Suprapubic skin (tissue), 4 donors: ENCODE results near the gene MAD1L1. TPM values are rescaled to one million over a fixed set of nuclear protein-coding genes. Genes with fewer than 3 reads are reported as not detected.
"Not testable (repeated sequence)": the region's sequence is repeated elsewhere in the genome, so short reads cannot be mapped to it uniquely, and the experiment has no call there.

Source experiments
- DNase-seq, 2 donors: peaks; one replicate each; pipeline ENCODE4 v3.0.0-alpha.2; 2019; ENCODE audit warnings: low spot score in 2 of 2
- H3K27ac ChIP-seq: fragments of 200-600 bp; sonication (generic); one replicate; pipeline ENCODE4 v1.5.1; 2019
- H3K27me3 ChIP-seq: fragments of 200-600 bp; sonication (generic); one replicate; pipeline ENCODE4 v1.5.1; 2019
- H3K36me3 ChIP-seq: fragments of 200-600 bp; sonication (generic); one replicate; pipeline ENCODE4 v1.5.1; 2019
- H3K4me1 ChIP-seq: fragments of 200-600 bp; sonication (generic); one replicate; pipeline ENCODE4 v1.5.1; 2019
- H3K4me3 ChIP-seq: fragments of 200-600 bp; sonication (generic); one replicate; pipeline ENCODE4 v1.5.1; 2019; ENCODE audit warnings: mild to moderate bottlenecking
- H3K9me3 ChIP-seq: fragments of 200-600 bp; sonication (generic); one replicate; pipeline ENCODE4 v1.5.1; 2019
- CTCF ChIP-seq, 2 donors: fragments of 200-600 bp in 1 of 2; fragments of 450-650 bp in 1 of 2; sonication (generic) in 1 of 2; IDR thresholded peaks; one replicate each; pipeline ENCODE4 v1.5.1; 2016 to 2019; ENCODE audit warnings: antibody characterized with exemption in 2 of 2, mild to moderate bottlenecking in 1 of 2, moderate library complexity in 1 of 2
- EP300 ChIP-seq: sonication (generic); formaldehyde crosslinking; IDR thresholded peaks from one replicate; pipeline ENCODE4 v1.6.1; 2017; ENCODE audit warnings: antibody characterized with exemption
- POLR2A ChIP-seq, 2 donors: fragments of 450-650 bp; IDR thresholded peaks; one replicate each; pipeline ENCODE4 v1.6.1; 2017; ENCODE audit warnings: antibody characterized with exemption in 2 of 2, mild to moderate bottlenecking in 2 of 2, moderate library complexity in 2 of 2
- POLR2AphosphoS5 ChIP-seq, 3 donors: sonication (generic); formaldehyde crosslinking; IDR thresholded peaks; one replicate each; pipeline ENCODE4 v1.6.1; 2017; ENCODE audit warnings: antibody characterized with exemption in 3 of 3
- WGBS: methylation state at CpG from one replicate; pipeline ENCODE4 v1.1.5; 2018; 5-methylcytosine and 5-hydroxymethylcytosine counted together
- total RNA-seq, 4 donors: library from RNA; depleted of rRNA; stranded (reverse); fragments of >200 nt; gene quantifications; one replicate each; pipeline ENCODE4 v1.1.0, GENCODE V29; 2016

Gene MAD1L1
- total RNA-seq, 4 donors from 2014 or later: 53.2 to 69.8 (median 62.2) TPM

GRCh38 chr7:1881946-1882345 is 350.8 kb downstream of the MAD1L1 start:
- Histone ChIP-seq H3K36me3 (peaks cover under 1% of the 10 kb centered on the region), H3K9me3 (no peaks in the 10 kb centered on the region), H3K27ac (no peak overlapping the region), H3K4me3 (no peak overlapping the region), H3K27me3 (no peaks in the 10 kb centered on the region), H3K4me1 (peaks cover 15% of the 10 kb centered on the region)
- DNase-seq: no peak
- no peak for TF ChIP-seq POLR2AphosphoS5 (IDR thresholded peaks at IDR 0.05)
- TF ChIP-seq EP300: no peak
- no peak for TF ChIP-seq POLR2A (IDR thresholded peaks at IDR 0.05)
- TF ChIP-seq CTCF (IDR thresholded peaks at IDR 0.05): no peak
- WGBS: 89% methylated on average over 12 of the region's 15 CpGs

- H3K27me3 ChIP-seq, DNase-seq, H3K9me3 ChIP-seq, H3K36me3 ChIP-seq, H3K27ac ChIP-seq, H3K4me3 ChIP-seq: not testable (repeated sequence)
- 97% methylated on average over 5 of the region's 6 CpGs for WGBS
- H3K4me1 ChIP-seq: peaks cover 14% of the 10 kb centered on the region
These were observed 356.1 kb downstream of the MAD1L1 start for GRCh38 chr7:1876641-1877040.

GRCh38 chr7:1875392-1876199 is 357.1 kb downstream of the MAD1L1 start:
- peaks cover 14% of the 10 kb centered on the region for H3K4me1 ChIP-seq
- 48% methylated on average over 24 of the region's 29 CpGs for WGBS
- H3K27ac ChIP-seq: not testable (repeated sequence)

GRCh38 chr7:1874590-1875391 is 358.0 kb downstream of the MAD1L1 start:
- peaks cover 14% of the 10 kb centered on the region for H3K4me1 ChIP-seq
- H3K27me3 ChIP-seq, H3K4me3 ChIP-seq, DNase-seq, H3K27ac ChIP-seq, H3K9me3 ChIP-seq, H3K36me3 ChIP-seq: not testable (repeated sequence)
- WGBS: 87% methylated on average over 9 of the region's 21 CpGs

More at GRCh38 chr7:1875392-1876199, 357.1 kb downstream of the MAD1L1 start:
- H3K27me3 ChIP-seq, DNase-seq, H3K36me3 ChIP-seq, H3K4me3 ChIP-seq, H3K9me3 ChIP-seq: not testable (repeated sequence)
- TF ChIP-seq CTCF (IDR thresholded peaks at IDR 0.05): peak; percentile 25 to 55

GRCh38 chr7:1873857-1874589 is 358.7 kb downstream of the MAD1L1 start:
- 94% methylated on average over 34 of the region's 38 CpGs for whole genome bisulfite sequencing
- Histone ChIP-seq H3K36me3 (no peaks in the 10 kb centered on the region), H3K9me3 (no peaks in the 10 kb centered on the region), H3K4me1 (peaks cover 14% of the 10 kb centered on the region), H3K27ac (no peak overlapping the region), H3K4me3 (no peak overlapping the region), H3K27me3 (no peaks in the 10 kb centered on the region)
- no peak for DNase-seq
- TF ChIP-seq EP300: no peak
- no peak for TF ChIP-seq CTCF (IDR thresholded peaks at IDR 0.05)
- TF ChIP-seq POLR2AphosphoS5 (IDR thresholded peaks at IDR 0.05): no peak
- TF ChIP-seq POLR2A (IDR thresholded peaks at IDR 0.05): no peak

GRCh38 chr7:1873421-1873820 is 359.3 kb downstream of the MAD1L1 start:
- no peaks in the 10 kb centered on the region for H3K9me3 ChIP-seq
- TF ChIP-seq POLR2A (IDR thresholded peaks at IDR 0.05) (no peak), POLR2AphosphoS5 (IDR thresholded peaks at IDR 0.05) (no peak), EP300 (no peak), CTCF (IDR thresholded peaks at IDR 0.05) (no peak)
- H3K36me3 ChIP-seq: no peaks in the 10 kb centered on the region
- peaks cover 14% of the 10 kb centered on the region for H3K4me1 ChIP-seq
- no peak overlapping the region for H3K4me3 ChIP-seq
- 98% methylated on average over 7 of the region's 13 CpGs for WGBS
- no peak overlapping the region for H3K27ac ChIP-seq
- H3K27me3 ChIP-seq: no peaks in the 10 kb centered on the region
- DNase-seq: no peak
